OCI-LY3 (cell line): Measurements from ENCODE around the gene COL16A1.

ENCODE experiments used
- CTCF ChIP-seq: fragments of 200-600, 300-600 bp; sonication (generic); IDR thresholded peaks from 2 replicates; pipeline ENCODE4 v1.5.1; 2014; ENCODE audit warnings: antibody characterized with exemption, low read length, low read depth
- EZH2phosphoT487 ChIP-seq: fragments of 200-600 bp; shearing (Covaris generic); IDR thresholded peaks from 2 replicates; pipeline ENCODE4 v1.6.1; 2018; ENCODE audit warnings: antibody characterized with exemption, mixed run types, low read depth

GRCh38 chr1:31715087-31715872, 11.5 kb upstream of the COL16A1 start:
- no peak for TF ChIP-seq EZH2phosphoT487
- no peak for TF ChIP-seq CTCF
